NCI-H2196 (cell line): ENCODE results near the gene MTHFD1.
A peak's percentile ranks its signal among the peaks of the same experiment; 100 is the strongest.

Source experiments
- DNase-seq: peaks from one replicate; lab custom pipeline; 2025; ENCODE audit not compliant: unreplicated experiment; lab: John Stamatoyannopoulos, UW

The MTHFD1 gene

DNA sequence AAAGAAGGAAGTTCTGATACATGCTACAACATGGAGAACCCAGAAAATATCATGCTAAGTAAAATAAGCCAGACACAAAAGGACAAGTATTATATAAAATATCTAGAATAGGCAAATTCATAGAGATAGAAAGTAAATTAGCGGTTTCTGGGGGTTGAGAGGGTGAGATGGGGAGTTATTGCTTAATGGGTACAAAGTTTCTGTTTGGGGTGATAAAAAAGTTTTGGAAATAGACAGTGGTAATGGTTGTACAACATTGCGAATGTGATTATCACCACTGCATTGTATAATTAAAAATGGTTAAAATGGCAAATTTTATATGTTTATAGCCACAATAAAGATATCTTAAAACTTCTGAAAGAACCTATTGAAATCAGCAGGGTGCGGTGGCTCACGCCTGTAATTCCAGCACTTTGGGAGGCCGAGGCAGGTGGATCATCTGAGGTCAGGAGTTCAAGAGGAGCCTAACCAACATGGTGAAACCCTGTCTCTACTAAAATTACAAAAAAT lies 100.5 kb downstream of the MTHFD1 start:
- DNase-seq = no peak

DNA sequence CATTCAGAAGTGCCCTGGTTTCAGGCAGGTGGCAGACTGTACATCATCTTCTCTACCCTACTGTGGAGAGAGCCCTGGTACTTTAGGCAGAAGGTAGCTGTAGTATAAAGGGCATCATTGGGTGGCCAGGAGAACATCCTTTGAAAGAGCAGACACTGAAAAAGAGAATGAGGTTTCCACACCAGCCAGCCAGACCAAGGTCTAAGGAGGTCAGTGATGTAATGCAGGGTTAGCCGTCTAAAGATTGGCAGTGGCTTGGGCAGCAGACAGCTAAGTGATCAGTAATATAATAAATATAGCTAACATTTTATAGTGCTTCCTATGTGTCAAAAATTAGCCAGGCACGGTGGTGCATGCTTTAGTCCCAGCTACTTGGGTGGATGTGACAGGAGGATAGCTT lies 103.5 kb downstream of the MTHFD1 start:
- no peak for DNase-seq

DNA sequence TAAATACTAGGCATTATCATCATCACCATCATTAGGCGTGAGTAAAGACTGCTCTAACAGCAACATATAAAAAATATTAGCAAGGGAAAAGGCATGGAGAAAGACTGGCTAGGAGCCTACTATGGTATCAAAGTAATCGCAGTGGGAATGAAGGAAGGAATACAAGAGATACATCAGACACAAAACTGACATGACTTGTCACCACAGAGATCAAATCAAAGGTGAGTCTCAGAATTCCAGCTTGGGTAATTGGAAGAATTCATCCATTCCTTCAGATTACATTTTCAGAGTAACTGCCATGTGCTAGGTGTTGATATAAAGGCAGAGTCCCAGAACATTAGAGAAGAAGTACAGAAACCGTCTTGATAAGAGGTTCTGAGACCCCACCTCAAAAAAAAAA lies 105.3 kb downstream of the MTHFD1 start:
- no peak for DNase-seq

DNA sequence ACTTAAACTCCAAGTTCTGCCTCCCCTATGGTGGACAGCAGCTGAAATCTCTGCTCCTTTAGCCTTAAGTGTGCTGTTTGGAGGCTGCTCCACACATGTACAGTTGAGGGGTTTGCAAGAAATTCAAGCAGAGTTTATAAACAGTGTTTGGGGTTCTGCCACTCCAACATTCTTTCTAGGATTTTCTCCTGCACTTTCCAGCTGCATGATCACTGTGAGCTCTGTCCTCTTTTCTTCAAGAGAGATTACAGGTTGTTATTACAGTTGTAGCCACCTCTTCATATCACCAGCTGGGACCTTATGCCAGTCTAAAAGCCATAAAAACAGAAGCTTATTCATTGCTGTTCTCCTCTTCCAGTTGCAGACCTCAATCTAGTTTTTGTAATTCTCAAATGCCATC lies 107.1 kb downstream of the MTHFD1 start:
- no peak for DNase-seq

DNA sequence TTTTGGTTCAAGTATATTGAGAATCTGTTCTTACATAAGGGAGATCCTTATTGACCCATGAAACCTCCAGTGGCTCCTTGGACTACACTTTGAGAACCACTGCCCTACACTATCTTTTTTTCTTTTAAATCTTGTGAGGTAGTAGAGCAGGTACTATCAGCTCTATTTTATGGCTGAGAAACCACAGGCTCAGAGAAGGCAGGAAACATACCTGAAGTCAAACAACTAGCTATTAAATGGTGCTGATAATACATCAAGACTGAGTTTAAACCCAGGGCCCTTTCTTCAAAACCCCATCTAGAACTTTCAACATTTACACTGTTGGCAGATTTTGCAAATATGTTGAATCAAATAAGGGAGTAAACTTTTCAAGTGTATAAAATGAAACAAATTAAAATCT lies 108.6 kb downstream of the MTHFD1 start:
- no peak for DNase-seq

DNA sequence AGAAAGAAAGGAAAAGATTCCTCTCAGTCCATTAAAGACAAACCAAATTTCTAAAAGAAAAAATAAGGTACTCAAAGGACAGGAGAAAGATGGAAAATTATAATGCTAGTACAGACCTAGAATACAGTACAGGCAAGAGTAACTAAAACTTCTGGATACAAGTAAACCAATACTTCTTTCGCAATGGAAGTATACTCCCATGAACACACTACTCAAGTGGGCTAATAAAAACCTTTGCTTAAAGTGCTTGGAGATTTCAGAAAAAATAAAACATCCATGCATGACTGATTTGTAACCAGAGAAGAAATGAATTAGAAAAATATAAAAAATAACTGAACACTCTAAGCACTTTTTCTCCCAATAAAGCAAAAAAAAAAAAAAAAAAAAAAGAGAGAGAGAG lies 111.9 kb downstream of the MTHFD1 start:
- DNase-seq = no peak

DNA sequence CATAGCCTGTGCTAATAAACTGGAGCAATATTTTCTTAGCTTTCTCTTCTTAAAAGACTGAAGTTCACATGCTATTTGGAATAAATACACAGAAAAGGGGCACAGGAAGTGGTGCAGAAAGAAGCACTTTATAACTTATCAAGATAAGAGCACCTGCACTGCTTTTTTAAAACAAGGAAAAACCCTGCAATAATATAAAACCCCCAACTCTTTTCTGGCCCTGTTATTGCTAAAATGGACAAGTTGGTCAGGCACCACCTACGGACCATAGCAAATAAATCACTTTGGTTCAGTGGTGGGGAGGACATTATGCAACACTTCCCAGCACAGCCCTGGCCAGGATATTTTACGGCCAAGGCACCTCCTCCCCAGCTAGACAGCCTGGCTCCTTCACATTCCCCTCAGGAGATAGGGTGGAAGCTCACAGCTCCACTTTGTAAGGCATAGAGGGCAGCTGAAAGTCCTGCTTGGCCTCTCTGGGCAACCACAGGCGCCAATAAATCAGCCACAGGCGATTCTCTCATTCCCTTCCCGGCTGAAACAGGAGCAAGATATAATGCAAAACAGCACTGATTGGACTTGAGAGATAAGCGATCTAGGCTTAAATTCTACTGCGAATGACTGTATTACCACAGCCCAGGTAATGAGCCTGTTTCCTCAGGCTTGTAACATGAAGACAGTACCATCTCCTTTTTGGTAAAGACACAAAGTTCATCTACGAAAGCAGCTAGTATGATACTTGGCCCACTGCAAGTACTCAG lies 113.4 kb downstream of the MTHFD1 start:
- DNase-seq = peak; percentile 70

DNA sequence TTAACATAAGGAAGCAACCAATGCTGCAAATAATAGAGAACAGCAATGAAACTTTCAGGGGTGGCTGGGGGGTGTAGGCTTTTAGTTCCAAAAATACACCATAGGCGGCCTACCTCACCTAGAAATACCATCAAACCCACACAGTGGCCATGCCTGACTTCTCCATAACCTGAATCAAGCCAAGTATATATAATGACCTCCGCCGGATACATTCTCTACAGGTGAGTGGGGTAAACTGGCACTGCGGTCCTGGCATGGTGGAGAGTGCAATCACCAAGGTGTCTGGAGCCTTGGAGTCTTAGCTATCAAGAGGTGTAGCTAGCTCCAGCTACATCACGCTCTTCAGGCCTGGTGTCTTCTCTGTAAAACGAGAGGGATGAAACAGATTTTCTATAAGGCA lies 114.3 kb downstream of the MTHFD1 start:
- peak; percentile 29 for DNase-seq

DNA sequence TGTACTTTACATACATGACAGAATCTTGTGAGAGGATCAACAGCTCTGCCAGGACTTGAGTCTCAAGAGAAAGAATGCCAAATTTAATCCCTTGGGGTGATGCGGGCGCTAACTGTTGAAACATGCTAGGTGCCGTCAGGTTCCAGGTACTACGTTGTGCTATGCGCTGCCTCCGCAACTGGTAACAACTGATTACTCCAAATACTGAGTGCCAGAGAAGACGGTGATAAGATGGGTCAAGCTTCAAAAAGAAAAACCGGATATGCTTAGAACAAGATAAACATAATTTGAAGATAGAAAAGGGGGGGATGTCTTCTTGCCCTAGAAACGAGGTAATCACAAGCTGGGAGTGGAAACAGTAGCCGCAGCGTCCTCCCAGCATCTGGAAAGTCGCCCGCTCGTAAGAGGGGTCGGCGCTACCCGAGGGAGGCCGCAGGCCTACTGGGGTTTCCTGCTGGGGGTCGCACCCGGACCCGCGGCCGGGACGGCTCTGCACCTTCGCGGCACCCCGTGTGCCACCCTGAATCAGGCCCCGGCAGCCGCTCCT lies 114.8 kb downstream of the MTHFD1 start:
- peak; percentile 39 for DNase-seq

DNA sequence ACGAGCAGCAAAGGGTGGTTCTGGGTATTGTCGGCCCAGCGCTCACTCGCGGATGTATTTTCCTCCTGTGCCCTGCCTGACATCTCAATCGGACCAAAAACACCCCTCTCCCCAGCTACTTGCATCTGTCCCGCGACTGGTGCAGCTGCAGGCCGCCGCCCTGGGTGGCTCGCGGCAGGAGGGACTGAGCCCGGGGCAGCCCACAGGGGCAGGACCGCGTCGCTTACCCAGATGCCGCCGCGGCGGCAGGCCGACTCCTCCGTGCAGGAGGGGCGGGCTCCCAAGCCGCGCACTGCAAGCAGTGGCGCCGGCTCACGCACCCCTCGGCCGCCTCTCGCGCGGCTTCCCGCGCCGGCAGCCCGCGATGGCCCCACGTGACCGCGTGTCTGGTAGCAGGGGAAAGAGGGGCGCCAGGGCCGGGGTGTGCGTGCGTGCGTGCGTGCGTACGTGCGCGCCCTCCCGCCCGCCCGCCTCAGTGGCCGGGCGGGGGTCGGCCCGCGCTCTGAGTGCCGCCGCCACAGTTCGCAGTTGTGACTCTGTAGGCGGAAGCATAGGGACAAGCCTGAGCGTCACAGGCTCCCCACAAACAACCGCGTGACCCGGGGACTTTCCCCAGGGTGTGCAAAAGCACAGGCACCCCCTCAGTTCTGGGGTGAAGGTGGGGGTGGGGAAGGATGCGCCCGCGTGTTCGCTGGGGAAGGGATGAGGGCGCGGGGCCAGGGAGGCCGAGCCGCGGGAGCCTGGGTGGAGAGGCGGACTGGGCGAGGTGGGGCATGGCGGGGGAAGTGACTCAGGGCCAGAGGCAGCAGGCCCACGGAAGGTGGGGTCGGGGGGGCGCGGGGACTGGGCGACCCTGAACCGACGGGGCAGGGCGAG lies 115.5 kb downstream of the MTHFD1 start, which contains the start of gene ZBTB25:
Gene ZBTB25, minus strand, starts transcription at position 405 of the 876 bp plus-strand sequence. CDS start 13,305 bp downstream, outside the sequence.
- peak; percentile 95 for DNase-seq

DNA sequence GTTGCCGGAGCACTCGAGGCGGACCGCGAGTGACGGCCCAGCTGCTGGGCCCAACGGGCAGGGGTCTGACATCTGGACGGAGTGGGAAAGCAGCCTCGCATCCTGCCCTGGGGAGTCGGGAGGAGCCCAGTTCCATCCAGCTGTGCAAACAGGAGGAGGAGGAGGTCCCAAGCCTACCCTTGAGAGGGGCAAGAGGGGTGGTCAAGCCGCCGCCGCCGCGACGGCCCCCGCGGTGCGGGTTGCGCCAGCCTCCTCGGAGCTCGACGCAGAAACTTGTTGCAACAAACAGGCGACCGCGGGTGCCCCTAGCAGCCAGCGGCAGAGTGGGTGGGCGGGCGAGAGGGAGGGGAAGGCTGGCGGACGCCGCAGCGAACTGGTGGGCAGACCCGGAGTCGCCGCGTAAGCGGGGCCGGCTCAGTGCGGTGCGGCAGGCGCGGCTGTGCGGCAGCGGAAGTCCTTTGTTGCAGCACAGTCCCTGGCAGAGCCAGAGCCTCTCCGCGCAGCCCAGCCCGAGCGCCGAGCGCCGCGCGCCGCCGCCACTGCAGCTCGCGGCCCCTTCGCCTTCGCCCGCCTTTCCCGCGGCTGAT lies 116.2 kb downstream of the MTHFD1 start, which contains the start of gene ZBTB1:
Gene ZBTB1, plus strand, starts transcription at position 461 of the 587 bp plus-strand sequence. CDS start 16,735 bp downstream, outside the sequence.
- DNase-seq = peak; percentile 86

DNA sequence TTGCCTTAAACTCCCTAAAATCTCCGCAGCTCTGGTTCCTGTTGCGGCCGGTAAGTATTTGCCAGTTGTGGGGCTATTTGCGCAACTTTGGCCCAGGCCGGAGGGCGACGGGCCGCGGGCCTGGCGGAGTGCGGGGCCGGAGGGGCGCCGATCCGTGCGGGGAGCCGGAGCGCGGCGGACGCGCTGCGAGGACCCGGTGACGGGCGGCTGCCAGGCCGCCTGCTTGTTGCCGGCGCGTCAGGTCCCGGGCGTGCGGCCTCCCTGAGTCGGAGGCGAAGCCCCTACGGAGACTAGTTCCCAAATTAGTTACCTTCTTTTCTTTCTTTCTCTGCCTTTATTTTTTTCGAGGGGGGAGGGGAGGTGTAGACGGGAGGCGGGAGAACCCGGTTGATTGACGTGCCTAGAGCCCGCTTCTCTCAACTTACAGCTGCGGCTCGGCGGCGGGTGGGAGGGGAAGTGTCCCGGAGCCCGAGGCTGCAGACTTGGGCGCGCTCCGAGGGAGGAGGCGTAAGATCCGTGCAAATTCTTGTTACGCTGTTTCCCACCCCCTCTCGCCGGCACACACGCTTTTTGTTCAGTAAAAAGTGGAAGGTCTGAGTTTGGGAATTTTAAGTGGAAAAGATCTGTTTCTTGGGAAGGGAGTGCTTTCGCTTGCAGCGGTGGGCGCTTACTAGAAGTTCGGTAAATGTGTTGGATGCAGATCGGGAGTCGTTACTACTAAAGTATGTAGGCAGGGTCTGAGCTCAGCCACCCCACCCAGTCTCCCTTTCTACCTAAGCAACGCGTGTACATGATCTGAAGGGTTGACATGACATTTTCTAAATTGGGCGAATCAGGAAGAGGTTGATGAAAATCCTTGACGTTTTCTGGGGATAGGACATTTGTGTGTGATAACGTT lies 117.0 kb downstream of the MTHFD1 start:
- peak; percentile 84 for DNase-seq

DNA sequence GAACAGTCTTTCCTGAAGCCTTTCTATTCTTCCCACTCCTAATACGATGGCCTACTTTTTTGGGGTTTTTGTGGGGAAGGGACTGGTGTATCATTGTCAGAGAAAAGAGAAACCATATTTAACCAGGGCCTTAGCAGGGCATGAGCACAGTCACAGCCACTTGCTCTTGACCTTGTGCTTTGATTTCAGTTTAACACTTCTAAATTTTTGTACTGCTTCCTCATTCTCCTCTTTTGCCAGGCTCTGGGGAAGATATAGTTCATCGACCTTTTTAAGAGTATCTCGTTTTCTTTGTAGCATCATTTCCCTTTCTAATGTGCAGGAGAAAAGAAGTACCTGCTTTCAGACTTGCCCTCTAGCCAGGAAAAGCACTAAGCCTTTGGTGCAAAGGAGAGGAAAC lies 118.6 kb downstream of the MTHFD1 start:
- no peak for DNase-seq

DNA sequence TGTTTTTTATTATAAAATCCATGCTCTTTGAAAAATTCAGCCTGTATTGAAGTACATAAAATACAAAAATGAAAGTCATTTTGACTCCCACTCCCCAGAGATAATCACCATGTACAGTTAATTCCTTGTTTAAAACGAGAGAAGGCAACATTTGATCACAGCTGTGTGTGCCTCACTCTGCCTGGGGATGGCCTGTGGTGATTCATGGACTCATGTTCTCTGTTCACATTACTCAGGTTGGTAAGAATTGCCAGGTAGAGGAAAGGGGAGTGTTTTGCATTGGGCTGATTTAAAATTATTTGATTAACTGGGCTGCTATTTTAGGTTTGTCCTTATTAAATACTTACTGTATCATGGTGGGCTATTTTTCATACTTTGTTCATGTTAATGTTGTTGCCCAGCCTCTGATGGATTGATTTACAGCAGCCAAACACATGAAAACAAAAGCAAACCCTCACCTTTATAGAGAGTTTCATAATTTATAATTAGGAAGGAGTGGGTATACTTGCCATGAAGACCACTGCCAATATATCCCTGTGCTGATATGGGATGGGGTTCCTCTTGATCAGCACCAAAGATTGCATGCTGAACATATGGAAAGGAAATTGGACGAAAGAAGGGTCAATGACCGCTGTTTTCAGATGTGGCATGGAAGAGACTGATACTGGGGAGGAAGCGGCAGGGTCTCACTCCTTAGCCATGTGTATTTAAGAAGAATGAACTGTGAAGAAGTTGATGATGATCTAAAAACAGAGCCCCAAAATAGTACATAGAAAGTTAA lies 119.4 kb downstream of the MTHFD1 start:
- no peak for DNase-seq

DNA sequence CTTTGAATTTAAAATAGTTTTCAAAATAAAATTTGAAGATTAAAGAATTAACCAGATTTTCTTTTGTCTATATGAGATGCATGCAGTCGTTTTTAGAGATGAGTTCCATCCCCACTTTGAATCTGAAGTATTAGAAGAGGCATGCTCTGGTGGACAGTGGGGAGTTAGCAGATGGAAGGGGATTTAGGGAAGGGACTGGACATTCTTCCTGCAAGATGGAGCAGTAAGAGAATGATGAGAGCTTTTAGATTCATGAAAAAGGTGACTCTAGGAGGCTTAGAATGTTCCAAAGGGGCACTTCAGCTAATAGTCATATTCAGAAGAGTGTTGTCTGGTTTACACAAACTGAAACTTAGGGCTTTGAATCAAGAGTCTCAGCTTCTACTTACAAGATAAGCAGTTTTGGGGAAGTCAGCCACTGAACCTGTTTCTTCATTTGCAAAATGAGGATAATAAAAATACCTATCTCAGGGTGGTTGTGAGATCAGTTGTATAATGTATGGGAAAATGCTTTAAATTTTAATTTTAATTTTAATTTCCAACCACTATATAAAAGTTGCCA lies 120.1 kb downstream of the MTHFD1 start:
- DNase-seq = no peak

DNA sequence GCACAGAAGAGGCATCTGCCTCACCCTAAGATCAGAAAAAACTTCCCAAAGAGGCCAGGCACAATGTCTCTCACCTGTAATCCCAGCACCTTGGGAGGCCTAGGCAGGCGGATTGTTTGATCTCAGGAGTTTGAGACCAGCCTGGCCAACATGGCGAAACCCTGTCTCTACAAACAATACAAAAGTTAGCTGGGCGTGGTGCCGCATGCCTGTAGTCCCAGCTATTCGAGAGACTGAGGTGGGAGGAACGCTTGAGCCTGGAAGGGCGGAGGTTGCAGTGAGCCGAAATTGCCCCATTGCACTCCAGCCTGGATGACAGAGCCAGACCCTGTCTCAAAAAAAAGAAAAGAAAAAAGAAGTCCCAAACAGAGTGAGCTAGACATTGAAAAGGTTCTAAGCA lies 120.9 kb downstream of the MTHFD1 start:
- DNase-seq = no peak
